Neural crest cell (in vitro differentiated cells): ENCODE measurements around the gene AKT2. TPM values are rescaled to one million over a fixed set of nuclear protein-coding genes. Genes with fewer than 3 reads are reported as not detected.
"Not testable (repeated sequence)": the region's sequence is repeated elsewhere in the genome, so short reads cannot be mapped to it uniquely, and the experiment has no call there.

Source experiments
- DNase-seq: peaks from one replicate; pipeline ENCODE4 v3.0.0; 2021; ENCODE audit warnings: low read depth, mixed read lengths, low spot score
- H3K27ac Mint-ChIP-seq: one replicate; pipeline ENCODE4 v1.8.0; 2021; ENCODE audit warnings: mild to moderate bottlenecking, mixed read lengths; ENCODE audit not compliant: unreplicated experiment
- H3K27me3 Mint-ChIP-seq: 2 replicates; pipeline ENCODE4 v1.8.0; 2021; ENCODE audit warnings: low read depth, mild to moderate bottlenecking, mixed read lengths
- H3K36me3 Mint-ChIP-seq: 2 replicates; pipeline ENCODE4 v1.8.0; 2021; ENCODE audit warnings: low read depth, mild to moderate bottlenecking, mixed read lengths
- H3K4me1 Mint-ChIP-seq: 2 replicates; pipeline ENCODE4 v1.8.0; 2021; ENCODE audit warnings: mixed read lengths
- H3K4me3 Mint-ChIP-seq: one replicate; pipeline ENCODE4 v1.8.0; 2021; ENCODE audit warnings: mild to moderate bottlenecking, mixed read lengths
- H3K9me3 Mint-ChIP-seq: 2 replicates; pipeline ENCODE4 v1.8.0; 2021; ENCODE audit warnings: mixed read lengths
- long read RNA-seq: library from polyadenylated mRNA; unstranded; transcript quantifications from one replicate; pipeline ENCODE4 v2.0.0, GENCODE V29; 2020
- total RNA-seq: library from RNA; stranded (reverse); gene quantifications from 2 replicates; pipeline ENCODE4 v1.2.1, GENCODE V29; 2021
- TF ChIP-seq, protein P1 (sequence below): fragments of 200-600 bp; sonication (generic); conservative IDR thresholded peaks from 2 replicates; pipeline ENCODE4 v1.5.0; 2021; ENCODE audit warnings: antibody characterized with exemption, mild to moderate bottlenecking

AKT2 gene
- 147 and 150 TPM in 2 replicates for total RNA-seq
- long read RNA-seq: 0 reads

- H3K36me3 Mint-ChIP-seq: no peaks in the 10 kb centered on the region
- H3K27me3 Mint-ChIP-seq: no peaks in the 10 kb centered on the region
- peak; percentile 81 for DNase-seq
- peak within 1 kb of the TSS; percentile 95 for H3K4me3 Mint-ChIP-seq
- H3K9me3 Mint-ChIP-seq: no peaks in the 10 kb centered on the region
- TF ChIP-seq, protein P1, sequence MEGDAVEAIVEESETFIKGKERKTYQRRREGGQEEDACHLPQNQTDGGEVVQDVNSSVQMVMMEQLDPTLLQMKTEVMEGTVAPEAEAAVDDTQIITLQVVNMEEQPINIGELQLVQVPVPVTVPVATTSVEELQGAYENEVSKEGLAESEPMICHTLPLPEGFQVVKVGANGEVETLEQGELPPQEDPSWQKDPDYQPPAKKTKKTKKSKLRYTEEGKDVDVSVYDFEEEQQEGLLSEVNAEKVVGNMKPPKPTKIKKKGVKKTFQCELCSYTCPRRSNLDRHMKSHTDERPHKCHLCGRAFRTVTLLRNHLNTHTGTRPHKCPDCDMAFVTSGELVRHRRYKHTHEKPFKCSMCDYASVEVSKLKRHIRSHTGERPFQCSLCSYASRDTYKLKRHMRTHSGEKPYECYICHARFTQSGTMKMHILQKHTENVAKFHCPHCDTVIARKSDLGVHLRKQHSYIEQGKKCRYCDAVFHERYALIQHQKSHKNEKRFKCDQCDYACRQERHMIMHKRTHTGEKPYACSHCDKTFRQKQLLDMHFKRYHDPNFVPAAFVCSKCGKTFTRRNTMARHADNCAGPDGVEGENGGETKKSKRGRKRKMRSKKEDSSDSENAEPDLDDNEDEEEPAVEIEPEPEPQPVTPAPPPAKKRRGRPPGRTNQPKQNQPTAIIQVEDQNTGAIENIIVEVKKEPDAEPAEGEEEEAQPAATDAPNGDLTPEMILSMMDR: no peak
- H3K4me1 Mint-ChIP-seq: peaks cover 39% of the 10 kb centered on the region
- peak within 1 kb of the TSS; percentile 99 for H3K27ac Mint-ChIP-seq
Observed at GRCh38 chr19:40284501-40285352, at the start of gene AKT2. Gene AKT2 (minus strand): TSS chr19:40285345. CDS start chr19:40265267, 20,078 bp downstream.

GRCh38 chr19:40333083-40333482, 47.9 kb upstream of the AKT2 start:
- not testable (repeated sequence) for H3K27me3 Mint-ChIP-seq

GRCh38 chr19:40332669-40333068, 47.5 kb upstream of the AKT2 start:
- H3K36me3 Mint-ChIP-seq: no peaks in the 10 kb centered on the region
- no peaks in the 10 kb centered on the region for H3K27me3 Mint-ChIP-seq
- no peaks in the 10 kb centered on the region for H3K9me3 Mint-ChIP-seq
- DNase-seq: no peak
- no peak overlapping the region for H3K27ac Mint-ChIP-seq
- H3K4me3 Mint-ChIP-seq: no peak overlapping the region
- H3K4me1 Mint-ChIP-seq: no peaks in the 10 kb centered on the region
- TF ChIP-seq, protein P1: no peak

More at GRCh38 chr19:40333083-40333482, 47.9 kb upstream of the AKT2 start:
- not testable (repeated sequence) for H3K4me3 Mint-ChIP-seq, H3K9me3 Mint-ChIP-seq, H3K36me3 Mint-ChIP-seq, H3K27ac Mint-ChIP-seq, DNase-seq, H3K4me1 Mint-ChIP-seq

GRCh38 chr19:40331052-40331451, 45.9 kb upstream of the AKT2 start:
- TF ChIP-seq, protein P1: no peak
- no peak for DNase-seq
- Mint-ChIP-seq H3K27ac (no peak overlapping the region), H3K4me3 (no peak overlapping the region), H3K27me3 (no peaks in the 10 kb centered on the region), H3K9me3 (no peaks in the 10 kb centered on the region), H3K4me1 (no peaks in the 10 kb centered on the region), H3K36me3 (no peaks in the 10 kb centered on the region)

GRCh38 chr19:40326201-40326600, 41.1 kb upstream of the AKT2 start:
- H3K27me3 Mint-ChIP-seq: no peaks in the 10 kb centered on the region
- no peaks in the 10 kb centered on the region for H3K9me3 Mint-ChIP-seq
- TF ChIP-seq, protein P1: no peak
- DNase-seq: no peak
- peak overlapping the region; percentile 27 for H3K27ac Mint-ChIP-seq
- H3K36me3 Mint-ChIP-seq: peaks cover 2% of the 10 kb centered on the region
- no peaks in the 10 kb centered on the region for H3K4me1 Mint-ChIP-seq
- no peak overlapping the region for H3K4me3 Mint-ChIP-seq

GRCh38 chr19:40323705-40324104, 38.6 kb upstream of the AKT2 start:
- no peak for DNase-seq
- H3K4me1 Mint-ChIP-seq: no peaks in the 10 kb centered on the region
- H3K27ac Mint-ChIP-seq: no peak overlapping the region
- TF ChIP-seq, protein P1: no peak
- no peaks in the 10 kb centered on the region for H3K9me3 Mint-ChIP-seq
- H3K27me3 Mint-ChIP-seq: no peaks in the 10 kb centered on the region
- H3K36me3 Mint-ChIP-seq: peaks cover 2% of the 10 kb centered on the region
- no peak overlapping the region for H3K4me3 Mint-ChIP-seq
